ENCODE data around the gene PMM1. TPM values are rescaled to one million over a fixed set of nuclear protein-coding genes. Genes with fewer than 3 reads are reported as not detected.
A peak's percentile ranks its signal among the peaks of the same experiment; 100 is the strongest.
"Not testable (repeated sequence)": the region's sequence is repeated elsewhere in the genome, so short reads cannot be mapped to it uniquely, and the experiment has no call there.

PMM1 gene
- total RNA-seq, 4 donors from 2014 or later = 11.6 to 23.3 (median 16.5) TPM

DNA sequence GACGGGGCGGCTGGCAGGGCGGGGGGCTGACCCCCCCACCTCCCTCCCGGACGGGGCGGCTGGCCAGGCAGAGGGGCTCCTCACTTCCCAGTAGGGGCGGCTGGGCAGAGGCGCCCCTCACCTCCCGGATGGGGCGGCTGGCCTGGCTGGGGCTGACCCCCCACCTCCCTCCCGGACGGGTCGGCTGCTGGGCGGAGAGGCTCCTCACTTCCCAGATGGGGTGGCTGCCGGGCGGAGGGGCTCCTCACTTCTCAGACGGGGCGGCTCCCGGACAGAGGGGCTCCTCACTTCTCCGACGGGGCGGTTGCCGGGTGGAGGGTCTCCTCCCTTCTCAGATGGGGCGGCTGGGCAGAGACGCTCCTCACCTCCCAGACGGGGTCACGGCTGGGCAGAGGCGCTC, 41.5 kb upstream of the PMM1 start:
- H3K27ac ChIP-seq; H3K27me3 ChIP-seq; H3K9me3 ChIP-seq; ATAC-seq; H3K4me3 ChIP-seq; intact Hi-C loops (cut with DNase I; ENCODE audit: low total_unique reads); DNase-seq; in situ Hi-C loops (cut with MboI; ENCODE audit: low sequenced_read_pairs in 4 of 4); H3K4me1 ChIP-seq: not testable (repeated sequence)
- H3K36me3 ChIP-seq = peaks cover 0 to 65% of the 10 kb centered on the region in 2 donors

DNA sequence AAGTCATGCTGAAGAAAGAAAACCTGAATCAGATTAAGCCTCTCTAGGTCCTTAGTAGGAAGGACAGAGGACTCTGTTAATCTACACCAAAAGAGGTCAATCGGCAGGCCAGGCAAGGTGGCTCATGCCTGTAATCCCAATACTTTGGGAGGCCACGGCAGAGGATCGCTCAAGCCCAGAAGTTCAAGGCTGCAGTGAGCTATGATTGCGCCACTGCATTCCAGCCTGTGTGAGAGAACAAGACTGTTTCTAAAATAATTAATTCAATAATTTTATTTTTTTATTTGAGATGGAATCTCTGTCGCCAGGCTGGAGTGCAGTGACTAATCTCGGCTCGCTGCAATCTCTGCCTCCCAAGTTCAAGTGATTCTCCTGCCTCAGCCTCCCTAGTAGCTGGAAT, 35.9 kb upstream of the PMM1 start:
- H3K27me3 ChIP-seq = no peaks in the 10 kb centered on the region

DNA sequence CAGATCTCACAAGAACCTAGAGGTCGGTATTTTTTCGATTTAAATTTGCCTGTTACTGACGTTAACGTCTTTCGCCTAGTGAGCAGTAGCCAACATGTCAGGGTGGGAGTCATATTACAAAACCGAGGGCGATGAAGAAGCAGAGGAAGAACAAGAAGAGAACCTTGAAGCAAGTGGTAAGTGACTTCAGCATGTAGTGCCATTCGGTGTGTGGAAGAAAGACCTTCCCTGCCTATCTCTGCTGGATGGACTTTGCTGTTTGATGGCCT, 32.2 kb upstream of the PMM1 start:
- no peaks in the 10 kb centered on the region for H3K9me3 ChIP-seq
- no peak for ATAC-seq
- H3K27me3 ChIP-seq = no peaks in the 10 kb centered on the region
- peak overlapping the region; percentile 76 to 99 (median 94) for H3K4me3 ChIP-seq
- peaks cover 21 to 23% of the 10 kb centered on the region in 2 donors for H3K4me1 ChIP-seq
- no peak for DNase-seq
- in situ Hi-C loops (cut with MboI; ENCODE audit: low sequenced_read_pairs in 4 of 4) (no loop called here), intact Hi-C loops (cut with DNase I; ENCODE audit: low total_unique reads) (loop anchor here (1.0 to 2.0 kb wide), 2 partner anchors 33 to 77 kb away; partner anchors contain the start of genes PMM1 and POLR3H)
- TF ChIP-seq POLR2A (IDR thresholded peaks at IDR 0.05) = no peak
- peaks cover 0 to 46% of the 10 kb centered on the region in 2 donors for H3K36me3 ChIP-seq
- H3K27ac ChIP-seq = peak overlapping the region; percentile 91 to 99 (median 97)

More for the DNA sequence above, 35.9 kb upstream of the PMM1 start:
- Histone ChIP-seq H3K9me3 (no peaks in the 10 kb centered on the region), H3K4me1 (peaks cover 10 to 14% of the 10 kb centered on the region in 2 donors), H3K4me3 (no peak overlapping the region), H3K36me3 (peaks cover 0 to 78% of the 10 kb centered on the region in 2 donors), H3K27ac (no peak overlapping the region)
- ATAC-seq (no peak), DNase-seq (no peak)
- in situ Hi-C loops (cut with MboI; ENCODE audit: low sequenced_read_pairs in 4 of 4) (no loop called here), intact Hi-C loops (cut with DNase I; ENCODE audit: low total_unique reads) (no loop called here)
- no peak for TF ChIP-seq POLR2A (IDR thresholded peaks at IDR 0.05)
- TF ChIP-seq, protein P1, sequence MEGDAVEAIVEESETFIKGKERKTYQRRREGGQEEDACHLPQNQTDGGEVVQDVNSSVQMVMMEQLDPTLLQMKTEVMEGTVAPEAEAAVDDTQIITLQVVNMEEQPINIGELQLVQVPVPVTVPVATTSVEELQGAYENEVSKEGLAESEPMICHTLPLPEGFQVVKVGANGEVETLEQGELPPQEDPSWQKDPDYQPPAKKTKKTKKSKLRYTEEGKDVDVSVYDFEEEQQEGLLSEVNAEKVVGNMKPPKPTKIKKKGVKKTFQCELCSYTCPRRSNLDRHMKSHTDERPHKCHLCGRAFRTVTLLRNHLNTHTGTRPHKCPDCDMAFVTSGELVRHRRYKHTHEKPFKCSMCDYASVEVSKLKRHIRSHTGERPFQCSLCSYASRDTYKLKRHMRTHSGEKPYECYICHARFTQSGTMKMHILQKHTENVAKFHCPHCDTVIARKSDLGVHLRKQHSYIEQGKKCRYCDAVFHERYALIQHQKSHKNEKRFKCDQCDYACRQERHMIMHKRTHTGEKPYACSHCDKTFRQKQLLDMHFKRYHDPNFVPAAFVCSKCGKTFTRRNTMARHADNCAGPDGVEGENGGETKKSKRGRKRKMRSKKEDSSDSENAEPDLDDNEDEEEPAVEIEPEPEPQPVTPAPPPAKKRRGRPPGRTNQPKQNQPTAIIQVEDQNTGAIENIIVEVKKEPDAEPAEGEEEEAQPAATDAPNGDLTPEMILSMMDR (IDR thresholded peaks at IDR 0.05 in 4 of 5, conservative IDR thresholded peaks at IDR 0.05 in 1 of 5) = no peak

DNA sequence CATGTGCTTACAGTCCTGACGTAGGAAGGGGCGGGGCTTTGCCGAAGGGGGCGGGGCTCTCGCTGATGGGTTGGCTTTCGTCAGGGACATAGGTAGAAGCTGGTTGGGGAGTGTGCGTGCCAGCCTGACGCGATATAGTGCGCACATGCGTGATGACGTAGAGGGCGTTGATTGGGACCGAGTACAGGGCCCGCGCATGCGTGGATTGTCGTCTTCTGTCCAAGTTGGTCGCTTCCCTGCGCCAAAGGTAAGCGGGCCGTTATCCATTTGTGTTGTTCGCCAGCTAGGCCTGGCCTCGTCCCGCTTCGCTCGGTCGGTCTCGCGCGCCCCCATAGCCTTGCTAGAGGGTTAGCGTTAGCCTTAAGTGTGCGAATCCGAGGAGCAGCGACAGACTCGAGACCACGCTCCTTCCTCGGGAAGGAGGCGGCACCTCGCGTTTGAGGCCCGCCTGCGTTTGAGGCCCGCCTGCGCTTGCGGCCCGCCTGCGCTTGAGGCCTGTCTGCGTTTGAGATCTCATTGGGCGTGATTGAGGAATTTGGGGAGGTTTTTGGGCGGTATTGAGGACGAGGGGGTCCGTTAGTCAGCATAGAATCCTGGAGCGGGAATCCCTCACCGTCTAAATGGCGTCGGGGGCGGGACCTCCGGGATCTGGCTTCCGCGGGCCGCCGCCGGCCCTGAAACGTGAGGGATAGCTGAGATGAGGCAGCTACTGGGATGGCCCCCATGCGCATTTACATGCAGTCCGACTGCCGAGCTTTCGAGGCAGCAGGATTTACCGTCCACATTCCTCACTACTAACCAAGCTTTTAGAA, 31.7 kb upstream of the PMM1 start, which contains the start of gene XRCC6:
TSS of gene XRCC6 (plus strand) at position 197 of the 812 bp plus-strand sequence. CDS start 710 bp downstream, outside the sequence.
- peak within 1 kb of the TSS; percentile 76 to 99 (median 94) for H3K4me3 ChIP-seq
- peaks cover 21 to 23% of the 10 kb centered on the region in 2 donors for H3K4me1 ChIP-seq
- peak; percentile 93 to 95 for TF ChIP-seq POLR2A (IDR thresholded peaks at IDR 0.05)
- TF ChIP-seq, protein P1 (IDR thresholded peaks at IDR 0.05 in 4 of 5, conservative IDR thresholded peaks at IDR 0.05 in 1 of 5) = no peak
- peaks cover 0 to 40% of the 10 kb centered on the region in 2 donors for H3K36me3 ChIP-seq
- DNase-seq (peak; percentile 100), ATAC-seq (peak; percentile 96)
- no peaks in the 10 kb centered on the region for H3K27me3 ChIP-seq
- in situ Hi-C loops (cut with MboI; ENCODE audit: low sequenced_read_pairs in 4 of 4) (no loop called here), intact Hi-C loops (cut with DNase I; ENCODE audit: low total_unique reads) (loop anchor here (1.0 to 2.0 kb wide), 2 partner anchors 32 to 77 kb away; partner anchors contain the start of genes PMM1 and POLR3H)
- peak within 1 kb of the TSS; percentile 95 to 99 (median 97) for H3K27ac ChIP-seq
- no peaks in the 10 kb centered on the region for H3K9me3 ChIP-seq

DNA sequence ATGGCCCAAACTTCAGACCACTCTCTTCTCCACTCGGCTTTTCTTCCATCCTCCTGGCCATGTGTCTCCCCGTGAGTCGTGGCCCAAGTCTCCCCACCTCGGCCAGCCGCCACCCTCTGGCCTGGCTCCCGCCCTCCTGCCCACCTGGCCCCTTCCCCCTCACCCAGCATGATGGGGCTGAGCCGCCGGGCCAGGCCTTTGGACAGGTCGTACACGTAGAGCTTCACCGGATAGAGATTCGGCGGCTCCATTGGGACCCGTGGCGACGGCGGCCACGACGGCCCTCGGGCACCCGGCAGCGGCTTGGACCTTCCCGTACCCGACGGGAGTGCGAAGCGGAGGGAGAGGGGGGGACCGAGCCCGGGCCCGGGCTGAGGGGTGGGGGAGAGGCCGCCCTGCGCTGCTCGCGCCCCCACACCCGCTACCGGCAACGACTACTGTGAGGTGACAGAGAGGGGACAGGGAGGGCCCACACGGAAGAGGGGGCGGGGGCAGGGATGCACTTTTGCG, 31.0 kb upstream of the PMM1 start, which contains the start of gene DESI1:
TSS of gene DESI1 (minus strand) at position 455 of the 510 bp plus-strand sequence. CDS start at position 251, 204 bp downstream.
- Histone ChIP-seq H3K27ac (peak within 1 kb of the TSS; percentile 95 to 99 (median 97)), H3K4me3 (peak within 1 kb of the TSS; percentile 76 to 99 (median 94)), H3K27me3 (no peaks in the 10 kb centered on the region), H3K4me1 (peaks cover 21 to 23% of the 10 kb centered on the region in 2 donors), H3K36me3 (peaks cover 0 to 34% of the 10 kb centered on the region in 2 donors), H3K9me3 (no peaks in the 10 kb centered on the region)
- in situ Hi-C loops (cut with MboI; ENCODE audit: low sequenced_read_pairs in 4 of 4) (no loop called here), intact Hi-C loops (cut with DNase I; ENCODE audit: low total_unique reads) (loop anchor here (1.0 to 2.0 kb wide), 2 partner anchors 31 to 76 kb away; partner anchors contain the start of genes PMM1 and POLR3H)
- DNase-seq (peak in 1 of 2 donors; percentile 9), ATAC-seq (peak; percentile 30 to 35)
- TF ChIP-seq, protein P1 (IDR thresholded peaks at IDR 0.05 in 4 of 5, conservative IDR thresholded peaks at IDR 0.05 in 1 of 5) = peak in 1 of 5 experiments; percentile 5
- TF ChIP-seq POLR2A (IDR thresholded peaks at IDR 0.05) = peak; percentile 90 to 93

Measured in gastrocnemius medialis (tissue), 4 donors.